CD14-positive monocyte (primary cell): Measurements from ENCODE around the gene TMEM18. TPM values are rescaled to one million over a fixed set of nuclear protein-coding genes. Genes with fewer than 3 reads are reported as not detected.

Source experiments
- DNase-seq, 3 donors: peaks; one replicate each; pipeline ENCODE4 v3.0.0-alpha.2; 2011 to 2022
- H2AFZ ChIP-seq: 2 replicates; pipeline ENCODE4 v1.6.0; 2012; ENCODE audit warnings: mild to moderate bottlenecking, low read depth, low read length, inconsistent platforms; ENCODE audit not compliant: insufficient read depth, poor library complexity, severe bottlenecking
- H3K27ac ChIP-seq, 2 donors: 1 replicate in 1 of 2; 2 replicates in 1 of 2; pipeline ENCODE4 v1.5.1; 2012 to 2013; ENCODE audit warnings: low read length in 2 of 2, control low read depth in 1 of 2, inconsistent platforms in 1 of 2, low read depth in 1 of 2, mild to moderate bottlenecking in 1 of 2
- H3K27me3 ChIP-seq, 2 donors: one replicate each; pipeline versions ENCODE4 v1.6.0 to v1.6.1; 2011 to 2013; ENCODE audit warnings: low read length in 2 of 2; ENCODE audit not compliant: control insufficient read depth in 2 of 2, insufficient read depth in 2 of 2
- H3K36me3 ChIP-seq, 2 donors: replicated peaks in 1 of 2; 1 replicate in 1 of 2; 2 replicates in 1 of 2; pipeline versions ENCODE4 v1.5.1 to v1.6.1; 2012 to 2013; ENCODE audit warnings: low read length in 2 of 2, control low read depth in 1 of 2, inconsistent platforms in 1 of 2, mild to moderate bottlenecking in 1 of 2; ENCODE audit not compliant: insufficient read depth in 2 of 2, control insufficient read depth in 1 of 2
- H3K4me1 ChIP-seq, 2 donors: 1 replicate in 1 of 2; 2 replicates in 1 of 2; pipeline versions ENCODE4 v1.5.1 to v1.6.1; 2012 to 2013; ENCODE audit warnings: low read length in 2 of 2, control low read depth in 1 of 2, inconsistent platforms in 1 of 2, mild to moderate bottlenecking in 1 of 2, moderate library complexity in 1 of 2; ENCODE audit not compliant: insufficient read depth in 2 of 2, control insufficient read depth in 1 of 2
- H3K4me2 ChIP-seq: replicated peaks from 2 replicates; pipeline ENCODE3; 2012; ENCODE audit warnings: low read length, moderate library complexity, mild to moderate bottlenecking; ENCODE audit not compliant: poor library complexity, severe bottlenecking; ENCODE audit errors: extremely low read depth
- H3K4me3 ChIP-seq, 3 experiments: fragments of 200-600 bp in 1 of 3; sonication (generic) in 1 of 3; replicated peaks in 1 of 3; 1 replicate in 2 of 3; 2 replicates in 1 of 3; pipeline ENCODE4 v1.5.1; 2011 to 2013; ENCODE audit warnings: low read length in 3 of 3, mild to moderate bottlenecking in 3 of 3, control low read depth in 2 of 3, low read depth in 2 of 3, inconsistent platforms in 1 of 3, moderate library complexity in 1 of 3
- H3K79me2 ChIP-seq: 2 replicates; pipeline ENCODE4 v1.6.0; 2012; ENCODE audit warnings: mild to moderate bottlenecking, control low read depth, inconsistent platforms, low read length, moderate library complexity; ENCODE audit not compliant: insufficient read depth
- H3K9ac ChIP-seq: 2 replicates; pipeline ENCODE4 v1.6.0; 2017; ENCODE audit warnings: low read length, mild to moderate bottlenecking; ENCODE audit not compliant: insufficient read depth, poor library complexity, severe bottlenecking
- H3K9me3 ChIP-seq, 2 donors: replicated peaks in 1 of 2; 1 replicate in 1 of 2; 2 replicates in 1 of 2; pipeline versions ENCODE4 v1.5.1 to v1.6.1; 2012 to 2013; ENCODE audit warnings: low read length in 2 of 2, control low read depth in 1 of 2; ENCODE audit not compliant: control insufficient read depth in 1 of 2, insufficient read depth in 1 of 2
- H4K20me1 ChIP-seq: 2 replicates; pipeline ENCODE4 v1.6.0; 2012; ENCODE audit warnings: mild to moderate bottlenecking, low read length, control low read depth, moderate library complexity; ENCODE audit not compliant: insufficient read depth
- H3K27ac Mint-ChIP-seq, 7 donors: one replicate each; pipeline ENCODE4 v1.8.0; 2020; ENCODE audit warnings: mild to moderate bottlenecking in 7 of 7, mixed read lengths in 7 of 7, moderate library complexity in 6 of 7, inconsistent platforms in 2 of 7
- H3K27me3 Mint-ChIP-seq, 3 donors: one replicate each; pipeline ENCODE4 v1.8.0; 2021 to 2022; ENCODE audit warnings: low read depth in 3 of 3, mild to moderate bottlenecking in 3 of 3, mixed read lengths in 3 of 3, moderate library complexity in 3 of 3, inconsistent platforms in 1 of 3
- H3K36me3 Mint-ChIP-seq, 2 donors: one replicate each; pipeline ENCODE4 v1.8.0; 2020; ENCODE audit warnings: mixed read lengths in 2 of 2, inconsistent platforms in 1 of 2, mild to moderate bottlenecking in 1 of 2
- H3K4me1 Mint-ChIP-seq: one replicate; pipeline ENCODE4 v1.8.0; 2020; ENCODE audit warnings: mild to moderate bottlenecking, mixed read lengths
- H3K4me3 Mint-ChIP-seq, 2 donors: one replicate each; pipeline ENCODE4 v1.8.0; 2020; ENCODE audit warnings: mild to moderate bottlenecking in 2 of 2, mixed read lengths in 2 of 2, moderate library complexity in 1 of 2
- H3K9me3 Mint-ChIP-seq, 7 donors: one replicate each; pipeline ENCODE4 v1.8.0; 2020 to 2022; ENCODE audit warnings: mixed read lengths in 7 of 7, mild to moderate bottlenecking in 6 of 7, moderate library complexity in 6 of 7, inconsistent platforms in 2 of 7
- WGBS: methylation state at CpG from one replicate; pipeline ENCODE4 v1.1.5; 2013; ENCODE audit warnings: missing lambda C conversion rate; ENCODE audit not compliant: insufficient coverage; 5-methylcytosine and 5-hydroxymethylcytosine counted together
- intact Hi-C, 2 donors: fragments of 100-400 bp; cut with micrococcal nuclease; formaldehyde crosslinking; loops; one replicate each; pipeline versions ENCODE4 v1.15.0 to v1.15.1; 2023
- polyA plus RNA-seq, 3 donors: library from polyadenylated mRNA; depleted of rRNA in 1 of 3; unstranded in 2 of 3; stranded (reverse) in 1 of 3; fragments of 300-500 nt in 2 of 3; fragments of >200 nt in 1 of 3; fragmentation: Illumina TruSeq in 2 of 3; gene quantifications; 1 replicate in 2 of 3; 2 replicates in 1 of 3; pipeline ENCODE4 v1.2.3, GENCODE V29; 2012 to 2021
- TF ChIP-seq, protein P1 (sequence below): fragments of 200-600 bp; IDR thresholded peaks from one replicate; pipeline ENCODE4 v1.8.0; 2022; ENCODE audit warnings: antibody characterized with exemption, mild to moderate bottlenecking

The TMEM18 gene
- polyA plus RNA-seq, 3 donors, result 9.3 to 23.5 (median 21.8) TPM

DNA sequence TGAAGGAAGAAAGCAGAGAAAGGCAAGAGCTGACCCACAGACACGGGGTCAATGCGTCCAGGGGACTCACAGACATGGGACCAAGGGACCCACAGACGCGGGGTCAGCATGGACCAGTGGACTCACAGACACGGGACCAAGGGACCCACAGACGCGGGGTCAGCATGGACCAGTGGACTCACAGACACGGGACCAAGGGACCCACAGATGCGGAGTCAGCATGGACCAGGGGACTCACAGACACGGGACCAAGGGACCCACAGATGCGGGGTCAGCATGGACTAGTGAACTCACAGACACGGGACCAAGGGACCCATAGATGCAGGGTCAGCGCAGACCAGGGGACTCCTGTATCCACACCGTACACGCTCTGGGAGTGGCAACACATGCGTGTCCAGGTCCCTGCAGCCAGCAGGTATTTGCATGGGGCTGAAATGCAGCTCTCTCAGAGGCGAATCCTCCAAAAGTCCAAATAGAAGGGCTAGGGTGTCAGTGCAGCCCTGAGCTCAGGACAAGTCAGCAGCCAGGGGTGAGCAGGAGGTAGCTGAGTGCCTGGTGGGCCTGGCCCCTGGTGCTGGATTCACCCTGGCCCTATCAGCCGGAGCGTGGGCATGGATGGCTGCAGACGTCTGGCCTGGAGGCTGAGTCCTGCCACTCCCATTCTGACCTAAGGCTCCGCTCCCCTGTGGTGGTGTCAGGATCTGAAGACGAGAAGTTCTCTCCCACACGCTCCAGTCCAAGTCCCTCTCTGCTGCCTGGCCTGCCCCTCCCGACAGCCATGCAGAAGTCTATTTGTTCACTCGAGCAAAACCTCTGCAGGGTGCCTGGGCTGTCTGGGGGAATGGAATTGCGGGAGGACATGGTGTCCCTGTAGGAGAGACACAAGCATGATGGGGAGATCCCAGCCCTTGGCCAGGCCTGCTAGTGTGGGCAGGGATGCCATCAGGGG is 28.5 kb downstream of the TMEM18 start:
- no peak overlapping the region for H3K4me3 Mint-ChIP-seq
- DNase-seq, result no peak
- H3K27ac ChIP-seq, result no peak overlapping the region
- H2AFZ ChIP-seq, result no peak overlapping the region
- TF ChIP-seq, protein P1, sequence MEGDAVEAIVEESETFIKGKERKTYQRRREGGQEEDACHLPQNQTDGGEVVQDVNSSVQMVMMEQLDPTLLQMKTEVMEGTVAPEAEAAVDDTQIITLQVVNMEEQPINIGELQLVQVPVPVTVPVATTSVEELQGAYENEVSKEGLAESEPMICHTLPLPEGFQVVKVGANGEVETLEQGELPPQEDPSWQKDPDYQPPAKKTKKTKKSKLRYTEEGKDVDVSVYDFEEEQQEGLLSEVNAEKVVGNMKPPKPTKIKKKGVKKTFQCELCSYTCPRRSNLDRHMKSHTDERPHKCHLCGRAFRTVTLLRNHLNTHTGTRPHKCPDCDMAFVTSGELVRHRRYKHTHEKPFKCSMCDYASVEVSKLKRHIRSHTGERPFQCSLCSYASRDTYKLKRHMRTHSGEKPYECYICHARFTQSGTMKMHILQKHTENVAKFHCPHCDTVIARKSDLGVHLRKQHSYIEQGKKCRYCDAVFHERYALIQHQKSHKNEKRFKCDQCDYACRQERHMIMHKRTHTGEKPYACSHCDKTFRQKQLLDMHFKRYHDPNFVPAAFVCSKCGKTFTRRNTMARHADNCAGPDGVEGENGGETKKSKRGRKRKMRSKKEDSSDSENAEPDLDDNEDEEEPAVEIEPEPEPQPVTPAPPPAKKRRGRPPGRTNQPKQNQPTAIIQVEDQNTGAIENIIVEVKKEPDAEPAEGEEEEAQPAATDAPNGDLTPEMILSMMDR, result no peak
- H3K4me1 ChIP-seq, result no peaks in the 10 kb centered on the region
- H3K4me2 ChIP-seq, result no peak overlapping the region
- H3K27ac Mint-ChIP-seq, result no peak overlapping the region
- H3K9me3 Mint-ChIP-seq, result peaks cover 0 to 3% (median 0%) of the 10 kb centered on the region in 7 donors
- no peaks in the 10 kb centered on the region for H3K36me3 Mint-ChIP-seq
- WGBS, result 94% methylated on average over 25 of the region's 26 CpGs
- H3K36me3 ChIP-seq, result no peaks in the 10 kb centered on the region
- H3K79me2 ChIP-seq, result no peaks in the 10 kb centered on the region
- no peaks in the 10 kb centered on the region for H4K20me1 ChIP-seq
- no peaks in the 10 kb centered on the region for H3K9me3 ChIP-seq
- no peaks in the 10 kb centered on the region for H3K4me1 Mint-ChIP-seq
- no peaks in the 10 kb centered on the region for H3K27me3 ChIP-seq
- H3K27me3 Mint-ChIP-seq, result peaks cover 0 to 8% (median 4%) of the 10 kb centered on the region in 3 donors
- H3K9ac ChIP-seq, result no peak overlapping the region
- intact Hi-C loops, result no loop called here
- no peak overlapping the region for H3K4me3 ChIP-seq

DNA sequence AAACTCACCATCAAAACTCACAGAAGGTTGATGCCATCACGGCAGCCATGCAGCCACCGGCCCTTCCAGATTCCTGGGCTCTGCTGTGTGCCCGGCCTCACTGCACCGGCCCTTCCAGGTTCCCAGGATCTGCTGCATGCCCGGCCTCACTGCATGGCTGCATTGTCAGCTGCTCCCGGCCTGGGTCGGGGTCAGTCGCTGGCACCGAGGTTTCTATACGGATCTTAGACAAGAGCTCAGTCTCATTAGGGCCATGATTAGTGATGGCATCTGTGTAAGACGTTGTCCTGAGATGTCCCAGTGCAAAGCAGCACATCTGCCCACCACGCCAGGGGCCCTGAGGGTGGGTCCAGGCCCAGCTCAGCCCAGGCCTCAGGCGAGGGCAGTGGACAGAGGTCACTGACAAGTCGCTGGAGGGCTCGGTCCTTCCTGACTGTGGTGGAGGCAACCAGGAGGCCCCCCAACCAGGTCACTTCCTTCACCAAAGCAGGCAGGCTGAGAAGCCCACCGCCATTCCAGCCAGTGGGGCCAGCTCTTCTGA is 29.4 kb downstream of the TMEM18 start:
- Histone ChIP-seq H3K27me3 (no peaks in the 10 kb centered on the region), H3K79me2 (no peaks in the 10 kb centered on the region), H3K36me3 (no peaks in the 10 kb centered on the region), H3K4me3 (no peak overlapping the region), H3K4me1 (no peaks in the 10 kb centered on the region), H3K4me2 (no peak overlapping the region), H3K9ac (no peak overlapping the region), H2AFZ (no peak overlapping the region), H3K27ac (no peak overlapping the region), H4K20me1 (no peaks in the 10 kb centered on the region), H3K9me3 (no peaks in the 10 kb centered on the region)
- no peak for DNase-seq
- H3K27me3 Mint-ChIP-seq, result peaks cover 2 to 8% (median 4%) of the 10 kb centered on the region in 3 donors
- no peaks in the 10 kb centered on the region for H3K36me3 Mint-ChIP-seq
- H3K27ac Mint-ChIP-seq, result no peak overlapping the region
- no peaks in the 10 kb centered on the region for H3K4me1 Mint-ChIP-seq
- intact Hi-C loops, result no loop called here
- TF ChIP-seq, protein P1, result no peak
- H3K9me3 Mint-ChIP-seq, result no peaks in the 10 kb centered on the region
- no peak overlapping the region for H3K4me3 Mint-ChIP-seq
- WGBS, result 92% methylated on average over 16 of the region's 16 CpGs
